HG02884 (cell line): ENCODE data around the gene PWP2.
"Not testable (repeated sequence)": the region's sequence is repeated elsewhere in the genome, so short reads cannot be mapped to it uniquely, and the experiment has no call there.

Experiments
- ATAC-seq: cut with Tn5 transposase; IDR thresholded peaks from one replicate; pipeline ENCODE4 v1.9.1; 2021; ENCODE audit warnings: mild to moderate bottlenecking, moderate library complexity; ENCODE audit not compliant: unreplicated experiment

The PWP2 gene

DNA sequence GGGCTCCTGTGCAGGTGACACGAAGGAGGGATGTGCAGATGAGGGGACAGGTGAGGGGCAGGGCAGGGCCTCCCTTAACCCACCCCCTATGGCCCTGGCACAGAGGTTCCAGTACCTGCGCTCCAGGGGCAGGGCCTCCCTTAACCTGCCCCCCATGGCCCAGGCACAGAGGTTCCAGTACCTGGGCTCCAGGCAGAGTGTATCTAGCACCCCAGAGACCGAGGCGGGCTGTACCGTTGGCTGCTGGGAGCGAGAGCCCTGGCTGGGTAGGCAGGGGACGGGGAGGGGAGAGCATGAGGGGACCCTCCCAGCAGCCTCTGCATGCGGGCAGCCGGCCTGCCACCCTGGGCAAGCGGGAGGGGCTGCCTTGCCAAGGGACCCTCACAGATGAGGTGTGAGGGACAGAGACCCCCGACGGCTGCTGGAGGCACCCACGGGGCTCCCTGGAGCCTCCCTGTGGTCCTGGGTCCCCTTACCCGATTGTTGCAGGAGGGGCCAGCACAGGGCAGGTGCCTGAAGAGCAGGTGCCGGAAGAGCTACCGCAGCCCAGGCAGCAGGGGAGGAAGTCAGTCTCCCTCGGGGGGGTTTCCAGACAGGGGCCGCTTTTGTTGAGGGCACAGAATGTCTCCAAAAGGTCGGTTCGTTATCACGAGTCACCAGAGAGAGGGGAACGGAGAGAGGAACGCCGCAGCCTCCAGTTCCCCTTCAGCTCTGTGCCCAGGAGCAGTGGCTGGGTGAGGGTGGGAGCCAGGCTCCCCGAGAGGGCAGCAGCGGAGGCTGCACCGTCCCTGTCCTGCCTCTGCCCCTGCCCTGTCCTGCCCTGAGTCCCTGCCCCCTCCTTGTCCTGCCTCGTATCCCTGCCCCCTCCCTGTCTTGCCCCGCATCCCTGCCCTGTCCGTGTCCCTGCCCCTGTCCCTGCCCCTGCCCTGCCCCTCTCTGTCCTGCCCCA, 52.4 kb downstream of the PWP2 start:
- not testable (repeated sequence) for ATAC-seq

- ATAC-seq = not testable (repeated sequence)
Measured at GRCh38 chr21:44160298-44160672, 53.1 kb downstream of the PWP2 start.

- not testable (repeated sequence) for ATAC-seq
Measured at GRCh38 chr21:44160821-44161220, 53.6 kb downstream of the PWP2 start.

GRCh38 chr21:44163167-44163653, 56.0 kb downstream of the PWP2 start:
- not testable (repeated sequence) for ATAC-seq

DNA sequence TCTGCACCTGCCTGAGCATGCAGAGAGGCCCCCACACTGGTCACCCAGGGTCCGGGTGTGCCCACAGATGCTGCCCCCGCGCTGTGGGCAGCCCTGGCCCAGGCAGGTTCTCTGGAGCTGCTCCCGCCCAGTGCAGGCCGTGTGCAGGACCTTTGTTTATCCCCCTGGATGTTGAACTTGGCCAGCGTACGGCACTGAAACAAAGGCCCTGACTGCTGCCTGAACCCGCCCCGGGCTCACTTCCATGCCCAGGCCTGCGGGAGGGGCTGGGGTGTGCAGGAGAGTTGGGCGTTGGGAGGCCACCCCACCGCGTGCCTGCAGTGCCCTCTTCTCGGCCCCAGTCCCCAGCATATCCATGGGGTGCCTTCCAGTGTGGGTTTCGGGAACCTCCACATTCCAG, 58.7 kb downstream of the PWP2 start:
- ATAC-seq = not testable (repeated sequence)

- not testable (repeated sequence) for ATAC-seq
Measured at GRCh38 chr21:44167527-44167926, 60.3 kb downstream of the PWP2 start.

DNA sequence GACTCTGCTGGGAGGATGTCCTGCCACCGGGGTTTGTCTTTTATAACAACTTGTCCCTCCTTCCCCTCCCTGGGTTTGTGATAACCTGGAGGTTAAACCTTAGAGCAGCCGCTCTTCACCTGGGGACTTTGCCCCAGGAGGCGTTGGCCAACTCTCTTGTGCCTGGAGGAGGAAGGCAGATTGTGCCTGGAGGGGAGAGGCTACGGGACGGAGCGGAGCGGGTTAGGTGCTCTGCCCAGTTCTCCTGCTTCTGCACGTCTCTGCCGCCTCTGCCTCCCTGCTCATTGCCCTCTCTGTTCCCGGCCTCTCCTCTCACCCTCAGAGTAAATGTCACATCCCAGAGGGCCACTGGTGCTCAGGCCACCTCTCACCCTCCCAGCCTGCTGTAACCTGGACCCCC, 63.1 kb downstream of the PWP2 start:
- ATAC-seq = not testable (repeated sequence)

GRCh38 chr21:44170863-44171262, 63.7 kb downstream of the PWP2 start:
- not testable (repeated sequence) for ATAC-seq

- ATAC-seq = not testable (repeated sequence)
Measured at GRCh38 chr21:44171962-44172572, 64.9 kb downstream of the PWP2 start.

GRCh38 chr21:44172741-44173140, 65.5 kb downstream of the PWP2 start:
- ATAC-seq = not testable (repeated sequence)

DNA sequence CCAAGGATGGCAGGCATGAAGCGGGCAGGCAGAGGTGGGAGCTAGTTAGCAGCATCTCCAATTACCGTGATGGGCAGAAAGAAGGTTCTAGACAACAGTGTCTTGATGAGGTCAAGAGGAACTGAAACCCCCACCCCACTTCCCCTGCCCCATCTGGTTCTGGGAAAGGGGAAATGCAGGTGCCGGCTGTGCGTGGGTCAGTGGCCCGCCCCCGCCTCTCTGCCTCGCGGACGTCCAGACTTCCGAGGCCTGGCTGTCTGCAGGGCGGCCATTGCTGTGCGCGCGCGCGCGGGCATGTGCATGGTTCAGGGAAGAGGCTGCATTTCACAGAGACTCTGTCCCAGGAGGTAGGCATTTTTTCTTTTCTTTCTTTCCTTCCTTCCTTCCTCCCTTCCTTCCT, 68.0 kb downstream of the PWP2 start:
- not testable (repeated sequence) for ATAC-seq

DNA sequence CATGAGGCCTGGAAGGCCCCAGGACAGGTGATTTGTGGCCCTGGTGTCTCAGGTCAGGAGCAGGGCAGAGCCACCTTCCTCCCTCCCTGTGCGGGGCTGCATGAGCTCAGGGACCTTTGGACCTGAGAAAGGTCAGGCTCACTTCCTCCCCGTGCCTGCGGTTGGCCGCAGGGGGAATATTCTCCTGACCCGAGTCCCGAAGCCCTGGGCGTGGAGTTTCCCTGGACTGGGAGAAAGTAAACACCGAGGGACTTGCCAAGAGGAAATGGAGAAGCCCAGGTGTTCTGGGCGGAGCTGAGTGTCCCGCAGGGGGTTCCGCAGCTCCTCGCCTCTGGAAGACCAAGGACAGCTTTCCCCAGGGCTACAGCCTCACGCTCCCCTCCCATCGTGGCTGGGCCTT, 68.9 kb downstream of the PWP2 start:
- not testable (repeated sequence) for ATAC-seq
